Neural cell (in vitro differentiated cells): ENCODE data around the gene ANKMY1. TPM values are rescaled to one million over a fixed set of nuclear protein-coding genes. Genes with fewer than 3 reads are reported as not detected.

Source experiments
- H2AFZ ChIP-seq: fragments of 200-600, 300-800 bp; sonication (generic), shearing (Covaris generic); 2 replicates; pipeline ENCODE4 v1.6.0; 2014; ENCODE audit warnings: low read depth, mild to moderate bottlenecking, antibody characterized with exemption, low read length, moderate library complexity
- H3F3A ChIP-seq: fragments of 200-600 bp; shearing (Covaris generic); 2 replicates; pipeline ENCODE4 v1.6.1; 2016; ENCODE audit warnings: mild to moderate bottlenecking, moderate library complexity, mixed read lengths, antibody characterized with exemption, low read length; ENCODE audit not compliant: insufficient read depth, poor library complexity, severe bottlenecking
- H3K27ac ChIP-seq: fragments of 200-600, 300-800 bp; sonication (generic), shearing (Covaris generic); 2 replicates; pipeline ENCODE4 v1.5.1; 2014; ENCODE audit warnings: mild to moderate bottlenecking, low read length, moderate library complexity
- H3K27me3 ChIP-seq: fragments of 300-800, 200-600 bp; sonication (generic), shearing (Covaris generic); 2 replicates; pipeline ENCODE4 v1.6.0; 2014; ENCODE audit warnings: mild to moderate bottlenecking, low read depth, low read length, moderate library complexity; ENCODE audit not compliant: insufficient read depth
- H3K36me3 ChIP-seq: fragments of 300-800, 200-600 bp; sonication (generic), shearing (Covaris generic); 2 replicates; pipeline ENCODE4 v1.5.1; 2014; ENCODE audit warnings: mild to moderate bottlenecking, antibody characterized with exemption, low read length, moderate library complexity; ENCODE audit not compliant: insufficient read depth
- H3K4me2 ChIP-seq: fragments of 300-800, 200-600 bp; sonication (generic), shearing (Covaris generic); 2 replicates; pipeline ENCODE4 v1.6.0; 2014; ENCODE audit warnings: mild to moderate bottlenecking, low read length
- H3K4me3 ChIP-seq: fragments of 300-800, 200-600 bp; sonication (generic), shearing (Covaris generic); 2 replicates; pipeline ENCODE4 v1.5.1; 2014; ENCODE audit warnings: mild to moderate bottlenecking, low read length, moderate library complexity
- H3K79me2 ChIP-seq: fragments of 200-600 bp; shearing (Covaris generic); replicated peaks from 2 replicates; pipeline ENCODE4 v1.6.0; 2014; ENCODE audit warnings: mild to moderate bottlenecking, low read length, moderate library complexity; ENCODE audit not compliant: insufficient read depth
- H3K9ac ChIP-seq: fragments of 300-800, 200-600 bp; sonication (generic), shearing (Covaris generic); 2 replicates; pipeline ENCODE4 v1.6.1; 2016; ENCODE audit warnings: mild to moderate bottlenecking, low read length, mixed read lengths
- H3K9me2 ChIP-seq: fragments of 200-600 bp; shearing (Covaris generic); 2 replicates; pipeline ENCODE4 v1.6.1; 2016; ENCODE audit warnings: mild to moderate bottlenecking, low read length, mixed read lengths; ENCODE audit not compliant: insufficient read depth
- H3K9me3 ChIP-seq: fragments of 200-600, 300-800 bp; sonication (generic), shearing (Covaris generic); 2 replicates; pipeline ENCODE4 v1.6.1; 2016; ENCODE audit warnings: mild to moderate bottlenecking, mixed run types, low read length, moderate library complexity, mixed read lengths
- H4K20me1 ChIP-seq: fragments of 200-600 bp; shearing (Covaris generic); 2 replicates; pipeline ENCODE4 v1.6.1; 2016; ENCODE audit warnings: mild to moderate bottlenecking, mixed run types; ENCODE audit not compliant: insufficient read depth
- EP300 ChIP-seq: fragments of 450-650 bp; conservative IDR thresholded peaks from 2 replicates; pipeline ENCODE4 v1.6.1; 2014; ENCODE audit warnings: antibody characterized with exemption, mild to moderate bottlenecking, moderate library complexity; ENCODE audit not compliant: poor library complexity, severe bottlenecking
- EZH2 ChIP-seq: fragments of 200-600, 300-800 bp; shearing (Covaris generic), sonication (generic); IDR thresholded peaks from 2 replicates; pipeline ENCODE4 v1.6.1; 2014; ENCODE audit warnings: antibody characterized with exemption, low read length, borderline replicate concordance, mild to moderate bottlenecking; ENCODE audit not compliant: insufficient read depth, poor library complexity, severe bottlenecking
- MXI1 ChIP-seq: fragments of 450-650 bp; conservative IDR thresholded peaks from 2 replicates; pipeline ENCODE4 v1.6.1; 2014; ENCODE audit warnings: antibody characterized with exemption, mild to moderate bottlenecking; ENCODE audit not compliant: poor library complexity, severe bottlenecking
- POLR2AphosphoS5 ChIP-seq: IDR thresholded peaks from 2 replicates; pipeline ENCODE4 v1.6.1; 2012
- RAD21 ChIP-seq: fragments of 450-650 bp; conservative IDR thresholded peaks from 2 replicates; pipeline ENCODE4 v1.6.1; 2014; ENCODE audit warnings: antibody characterized with exemption, mild to moderate bottlenecking, moderate library complexity
- SMC3 ChIP-seq: fragments of 450-650 bp; conservative IDR thresholded peaks from 2 replicates; pipeline ENCODE4 v1.6.1; 2014; ENCODE audit warnings: antibody characterized with exemption, mild to moderate bottlenecking, moderate library complexity; ENCODE audit not compliant: poor library complexity
- TAF1 ChIP-seq: IDR thresholded peaks from 2 replicates; pipeline ENCODE4 v1.6.1; 2012; ENCODE audit warnings: low read depth
- polyA plus RNA-seq: library from polyadenylated mRNA; depleted of rRNA; stranded (reverse); fragments of >200 nt; gene quantifications from 2 replicates; pipeline ENCODE4 v1.2.3, GENCODE V29; 2014
- TF ChIP-seq, protein P1 (sequence below): IDR thresholded peaks from 2 replicates; pipeline ENCODE4 v1.6.1; 2012; ENCODE audit warnings: borderline replicate concordance
- TF ChIP-seq, protein P2 (sequence below): fragments of 450-650 bp; IDR thresholded peaks from 2 replicates; pipeline ENCODE4 v1.5.1; 2014; ENCODE audit warnings: antibody characterized with exemption, mild to moderate bottlenecking, moderate library complexity; ENCODE audit not compliant: poor library complexity, severe bottlenecking

The ANKMY1 gene
- polyA plus RNA-seq, 1 donor from 2014 or later, result 6.6 TPM

DNA sequence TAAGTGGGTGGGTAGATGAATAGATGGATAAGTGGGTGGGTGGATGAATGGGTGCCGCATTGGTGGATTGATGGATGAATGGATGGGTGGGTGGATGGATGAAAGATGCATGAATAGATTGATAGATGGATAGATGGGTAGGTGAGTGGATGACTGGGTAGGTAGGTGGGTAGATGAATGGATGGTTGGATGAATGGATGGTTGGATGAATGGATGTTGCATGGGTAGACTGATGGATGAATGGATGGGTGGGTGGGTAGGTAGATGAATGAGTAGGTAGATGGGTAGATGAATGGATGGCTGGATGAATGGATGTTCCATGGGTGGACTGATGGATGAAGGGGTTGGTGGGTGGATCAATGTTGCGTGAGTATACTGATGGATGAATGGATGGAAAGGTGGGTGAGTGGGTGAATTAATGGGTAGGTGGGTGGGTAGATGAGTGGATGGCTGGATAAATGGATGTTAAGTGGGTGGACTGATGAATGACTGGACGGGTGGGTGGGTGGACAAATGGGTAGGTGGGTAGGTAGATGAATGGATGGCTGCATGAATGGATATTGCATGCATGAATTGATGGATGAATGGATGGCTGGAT is 30.5 kb downstream of the ANKMY1 start:
- Histone ChIP-seq H3F3A (no peaks in the 10 kb centered on the region), H2AFZ (no peak overlapping the region), H3K4me3 (no peak overlapping the region), H3K27ac (no peak overlapping the region), H3K9ac (no peak overlapping the region), H3K36me3 (peaks cover 4% of the 10 kb centered on the region), H4K20me1 (no peaks in the 10 kb centered on the region), H3K9me3 (peaks cover 16% of the 10 kb centered on the region), H3K4me2 (no peak overlapping the region), H3K79me2 (no peaks in the 10 kb centered on the region), H3K27me3 (no peaks in the 10 kb centered on the region), H3K9me2 (no peaks in the 10 kb centered on the region)
- TF ChIP-seq EZH2, result no peak
- no peak for TF ChIP-seq EP300
- no peak for TF ChIP-seq RAD21
- no peak for TF ChIP-seq SMC3
- no peak for TF ChIP-seq POLR2AphosphoS5
- TF ChIP-seq TAF1, result no peak
- TF ChIP-seq, protein P1, sequence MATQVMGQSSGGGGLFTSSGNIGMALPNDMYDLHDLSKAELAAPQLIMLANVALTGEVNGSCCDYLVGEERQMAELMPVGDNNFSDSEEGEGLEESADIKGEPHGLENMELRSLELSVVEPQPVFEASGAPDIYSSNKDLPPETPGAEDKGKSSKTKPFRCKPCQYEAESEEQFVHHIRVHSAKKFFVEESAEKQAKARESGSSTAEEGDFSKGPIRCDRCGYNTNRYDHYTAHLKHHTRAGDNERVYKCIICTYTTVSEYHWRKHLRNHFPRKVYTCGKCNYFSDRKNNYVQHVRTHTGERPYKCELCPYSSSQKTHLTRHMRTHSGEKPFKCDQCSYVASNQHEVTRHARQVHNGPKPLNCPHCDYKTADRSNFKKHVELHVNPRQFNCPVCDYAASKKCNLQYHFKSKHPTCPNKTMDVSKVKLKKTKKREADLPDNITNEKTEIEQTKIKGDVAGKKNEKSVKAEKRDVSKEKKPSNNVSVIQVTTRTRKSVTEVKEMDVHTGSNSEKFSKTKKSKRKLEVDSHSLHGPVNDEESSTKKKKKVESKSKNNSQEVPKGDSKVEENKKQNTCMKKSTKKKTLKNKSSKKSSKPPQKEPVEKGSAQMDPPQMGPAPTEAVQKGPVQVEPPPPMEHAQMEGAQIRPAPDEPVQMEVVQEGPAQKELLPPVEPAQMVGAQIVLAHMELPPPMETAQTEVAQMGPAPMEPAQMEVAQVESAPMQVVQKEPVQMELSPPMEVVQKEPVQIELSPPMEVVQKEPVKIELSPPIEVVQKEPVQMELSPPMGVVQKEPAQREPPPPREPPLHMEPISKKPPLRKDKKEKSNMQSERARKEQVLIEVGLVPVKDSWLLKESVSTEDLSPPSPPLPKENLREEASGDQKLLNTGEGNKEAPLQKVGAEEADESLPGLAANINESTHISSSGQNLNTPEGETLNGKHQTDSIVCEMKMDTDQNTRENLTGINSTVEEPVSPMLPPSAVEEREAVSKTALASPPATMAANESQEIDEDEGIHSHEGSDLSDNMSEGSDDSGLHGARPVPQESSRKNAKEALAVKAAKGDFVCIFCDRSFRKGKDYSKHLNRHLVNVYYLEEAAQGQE, result no peak
- TF ChIP-seq, protein P2, sequence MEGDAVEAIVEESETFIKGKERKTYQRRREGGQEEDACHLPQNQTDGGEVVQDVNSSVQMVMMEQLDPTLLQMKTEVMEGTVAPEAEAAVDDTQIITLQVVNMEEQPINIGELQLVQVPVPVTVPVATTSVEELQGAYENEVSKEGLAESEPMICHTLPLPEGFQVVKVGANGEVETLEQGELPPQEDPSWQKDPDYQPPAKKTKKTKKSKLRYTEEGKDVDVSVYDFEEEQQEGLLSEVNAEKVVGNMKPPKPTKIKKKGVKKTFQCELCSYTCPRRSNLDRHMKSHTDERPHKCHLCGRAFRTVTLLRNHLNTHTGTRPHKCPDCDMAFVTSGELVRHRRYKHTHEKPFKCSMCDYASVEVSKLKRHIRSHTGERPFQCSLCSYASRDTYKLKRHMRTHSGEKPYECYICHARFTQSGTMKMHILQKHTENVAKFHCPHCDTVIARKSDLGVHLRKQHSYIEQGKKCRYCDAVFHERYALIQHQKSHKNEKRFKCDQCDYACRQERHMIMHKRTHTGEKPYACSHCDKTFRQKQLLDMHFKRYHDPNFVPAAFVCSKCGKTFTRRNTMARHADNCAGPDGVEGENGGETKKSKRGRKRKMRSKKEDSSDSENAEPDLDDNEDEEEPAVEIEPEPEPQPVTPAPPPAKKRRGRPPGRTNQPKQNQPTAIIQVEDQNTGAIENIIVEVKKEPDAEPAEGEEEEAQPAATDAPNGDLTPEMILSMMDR, result no peak
- no peak for TF ChIP-seq MXI1

DNA sequence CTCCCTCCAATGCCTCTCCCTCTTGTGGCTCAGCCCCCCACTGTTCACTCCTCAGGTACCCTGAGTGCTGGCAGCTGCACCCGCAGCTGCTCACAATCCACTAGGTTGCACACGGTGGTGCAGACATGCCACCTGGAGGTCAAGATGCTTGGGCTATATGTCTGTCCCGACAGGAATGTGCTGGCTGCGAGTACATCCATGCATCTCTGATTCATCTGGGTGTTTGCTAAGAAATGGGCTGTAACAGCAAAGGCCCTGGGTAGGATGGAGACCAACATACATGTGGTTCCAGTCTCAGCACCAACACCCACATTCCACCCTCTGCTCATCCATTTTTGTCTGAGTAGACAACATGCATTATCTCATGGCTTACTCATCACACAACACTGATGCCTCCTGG is 31.3 kb downstream of the ANKMY1 start:
- Histone ChIP-seq H3K27ac (no peak overlapping the region), H3K9me2 (no peaks in the 10 kb centered on the region), H3K9ac (no peak overlapping the region), H3K4me2 (no peak overlapping the region), H3K9me3 (peaks cover 14% of the 10 kb centered on the region), H3K79me2 (no peaks in the 10 kb centered on the region), H3F3A (no peaks in the 10 kb centered on the region), H3K27me3 (no peaks in the 10 kb centered on the region), H2AFZ (no peak overlapping the region), H3K36me3 (peaks cover 4% of the 10 kb centered on the region), H3K4me3 (no peak overlapping the region), H4K20me1 (no peaks in the 10 kb centered on the region)
- TF ChIP-seq POLR2AphosphoS5 (no peak), EP300 (no peak), RAD21 (no peak), SMC3 (no peak), MXI1 (no peak)

DNA sequence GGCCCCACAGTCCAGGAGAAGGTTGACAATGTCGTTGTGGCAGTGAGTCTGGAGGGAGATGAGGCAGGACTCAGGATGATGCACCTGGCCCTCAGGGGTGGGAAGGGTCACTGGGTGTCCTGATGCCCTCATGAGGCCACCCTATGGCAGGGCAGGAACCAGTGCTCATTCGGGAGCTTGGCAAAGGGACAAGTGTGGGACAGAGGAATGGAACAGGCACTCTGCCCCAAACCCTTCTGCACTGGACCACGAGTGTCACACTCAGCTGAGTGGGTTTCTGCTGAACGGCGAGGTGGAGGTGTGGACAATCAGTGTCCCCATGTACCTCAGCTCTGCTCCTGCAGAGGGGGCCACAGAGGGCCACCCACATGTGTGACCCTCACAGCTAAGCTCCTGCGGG is 32.0 kb downstream of the ANKMY1 start:
- Histone ChIP-seq H3K9ac (no peak overlapping the region), H3F3A (no peaks in the 10 kb centered on the region), H3K27me3 (no peaks in the 10 kb centered on the region), H2AFZ (no peak overlapping the region), H3K4me2 (no peak overlapping the region), H3K9me2 (no peaks in the 10 kb centered on the region), H3K27ac (no peak overlapping the region), H3K36me3 (peaks cover 4% of the 10 kb centered on the region), H3K79me2 (no peaks in the 10 kb centered on the region), H3K9me3 (peaks cover 14% of the 10 kb centered on the region), H4K20me1 (no peaks in the 10 kb centered on the region), H3K4me3 (no peak overlapping the region)
- TF ChIP-seq MXI1, result no peak
